Esophagus squamous epithelium (tissue), 5 donors: ENCODE results near the gene VAV3. TPM values are rescaled to one million over a fixed set of nuclear protein-coding genes. Genes with fewer than 3 reads are reported as not detected.

Experiments
- DNase-seq: peaks from one replicate; lab custom pipeline; 2025; lab: John Stamatoyannopoulos, UW
- H3K27ac ChIP-seq, 4 donors: fragments of 200-600 bp; sonication (generic); one replicate each; pipeline ENCODE4 v1.5.1; 2016 to 2019; ENCODE audit warnings: mild to moderate bottlenecking in 1 of 4
- H3K27me3 ChIP-seq, 4 donors: fragments of 200-600 bp; sonication (generic); 1 replicate in 3 of 4; 2 replicates in 1 of 4; pipeline versions ENCODE4 v1.5.1 to v1.6.0; 2017 to 2021; ENCODE audit warnings: antibody characterized with exemption in 1 of 4
- H3K36me3 ChIP-seq, 3 donors: fragments of 200-600 bp; sonication (generic); one replicate each; pipeline ENCODE4 v1.5.1; 2016 to 2019
- H3K4me1 ChIP-seq, 3 donors: fragments of 200-600 bp; sonication (generic); one replicate each; pipeline ENCODE4 v1.5.1; 2017 to 2019
- H3K4me3 ChIP-seq, 4 donors: fragments of 200-600 bp; sonication (generic); 1 replicate in 3 of 4; 2 replicates in 1 of 4; pipeline ENCODE4 v1.5.1; 2016 to 2019; ENCODE audit warnings: mild to moderate bottlenecking in 2 of 4, moderate library complexity in 1 of 4
- H3K9me3 ChIP-seq, 3 donors: fragments of 200-600 bp; sonication (generic); one replicate each; pipeline ENCODE4 v1.5.1; 2016 to 2019
- CTCF ChIP-seq, 6 experiments: fragments of 450-650 bp in 4 of 6; fragments of 200-600 bp in 2 of 6; sonication (generic) in 2 of 6; IDR thresholded peaks; one replicate each; pipeline ENCODE4 v1.5.1; 2016 to 2019; ENCODE audit warnings: antibody characterized with exemption in 6 of 6, mild to moderate bottlenecking in 4 of 6, moderate library complexity in 4 of 6
- POLR2A ChIP-seq, 4 donors: fragments of 450-650 bp; IDR thresholded peaks; one replicate each; pipeline ENCODE4 v1.6.1; 2017; ENCODE audit warnings: antibody characterized with exemption in 4 of 4, mild to moderate bottlenecking in 4 of 4, moderate library complexity in 3 of 4
- WGBS, 2 donors: methylation state at CpG; one replicate each; pipeline ENCODE4 v1.1.5; 2018; 5-methylcytosine and 5-hydroxymethylcytosine counted together
- intact Hi-C: fragments of 100-400 bp; cut with DNase I; formaldehyde crosslinking; loops from one replicate; pipeline ENCODE4 v1.15.0; 2022
- total RNA-seq, 4 donors: library from RNA; depleted of rRNA; stranded (reverse); fragments of >200 nt; gene quantifications; one replicate each; pipeline ENCODE4 v1.1.0, GENCODE V29; 2016
- donor health status: DM: yes; HTN: yes; CAD: no.

VAV3 gene
- total RNA-seq, 4 donors from 2014 or later: 43.4 to 126 (median 76.9) TPM

- TF ChIP-seq POLR2A (IDR thresholded peaks at IDR 0.05) (no peak), CTCF (IDR thresholded peaks at IDR 0.05) (no peak)
- Histone ChIP-seq H3K4me3 (peak overlapping the region in 3 of 4 donors; percentile 51 to 60 (median 53)), H3K4me1 (peaks cover 0 to 69% (median 0%) of the 10 kb centered on the region in 3 donors), H3K36me3 (no peaks in the 10 kb centered on the region), H3K27ac (peak overlapping the region; percentile 66 to 87 (median 76)), H3K9me3 (no peaks in the 10 kb centered on the region), H3K27me3 (no peaks in the 10 kb centered on the region)
- intact Hi-C loops: no loop called here
- WGBS, 2 donors: 42 to 64% methylated on average over 1 of the region's 1 CpG
- DNase-seq: no peak
Measured at GRCh38 chr1:107682467-107682866, 282.5 kb downstream of the VAV3 start.

- Histone ChIP-seq H3K9me3 (no peaks in the 10 kb centered on the region), H3K27me3 (no peaks in the 10 kb centered on the region), H3K4me3 (peak overlapping the region in 1 of 4 donors; percentile 31), H3K4me1 (peaks cover under 1 to 82% (median 4%) of the 10 kb centered on the region in 3 donors), H3K27ac (peak overlapping the region in 3 of 4 donors; percentile 46 to 87 (median 81)), H3K36me3 (peaks cover 0 to 4% (median 0%) of the 10 kb centered on the region in 3 donors)
- 36 to 44% methylated on average over 3 of the region's 3 CpGs for WGBS, 2 donors
- TF ChIP-seq POLR2A (IDR thresholded peaks at IDR 0.05) (no peak), CTCF (IDR thresholded peaks at IDR 0.05) (no peak)
- no peak for DNase-seq
- intact Hi-C loops: no loop called here
Measured at GRCh38 chr1:107681001-107681479, 283.9 kb downstream of the VAV3 start.

GRCh38 chr1:107680579-107680985 is 284.4 kb downstream of the VAV3 start:
- DNase-seq: no peak
- WGBS, 2 donors: 11 to 31% methylated on average over 5 of the region's 5 CpGs
- H3K4me1 ChIP-seq: peaks cover 4 to 87% (median 5%) of the 10 kb centered on the region in 3 donors
- H3K4me3 ChIP-seq: peak overlapping the region in 1 of 4 donors; percentile 31
- no peaks in the 10 kb centered on the region for H3K9me3 ChIP-seq
- peaks cover 0 to 8% (median 0%) of the 10 kb centered on the region in 3 donors for H3K36me3 ChIP-seq
- peak overlapping the region in 3 of 4 donors; percentile 46 to 87 (median 81) for H3K27ac ChIP-seq
- H3K27me3 ChIP-seq: no peaks in the 10 kb centered on the region
- intact Hi-C loops: no loop called here
- no peak for TF ChIP-seq POLR2A (IDR thresholded peaks at IDR 0.05)
- TF ChIP-seq CTCF (IDR thresholded peaks at IDR 0.05): no peak

- peaks cover 0 to 5% (median 0%) of the 10 kb centered on the region in 3 donors for H3K9me3 ChIP-seq
- peaks cover 0 to 19% (median 0%) of the 10 kb centered on the region in 3 donors for H3K36me3 ChIP-seq
- peaks cover 4 to 93% (median 8%) of the 10 kb centered on the region in 3 donors for H3K4me1 ChIP-seq
- intact Hi-C loops: no loop called here
- H3K4me3 ChIP-seq: no peak overlapping the region
- no peak for DNase-seq
- TF ChIP-seq CTCF (IDR thresholded peaks at IDR 0.05): no peak
- TF ChIP-seq POLR2A (IDR thresholded peaks at IDR 0.05): no peak
- H3K27ac ChIP-seq: peak overlapping the region in 3 of 4 donors; percentile 7 to 87 (median 81)
- H3K27me3 ChIP-seq: no peaks in the 10 kb centered on the region
- WGBS, 2 donors: 27 to 57% methylated on average over 2 of the region's 2 CpGs
Measured at GRCh38 chr1:107679411-107679953, 285.5 kb downstream of the VAV3 start.

- intact Hi-C loops: no loop called here
- peaks cover 0 to 5% (median 0%) of the 10 kb centered on the region in 3 donors for H3K9me3 ChIP-seq
- WGBS, 2 donors: 63 to 68% methylated on average over 2 of the region's 2 CpGs
- H3K4me1 ChIP-seq: peaks cover 4 to 95% (median 8%) of the 10 kb centered on the region in 3 donors
- peak overlapping the region in 2 of 4 donors; percentile 81 to 87 for H3K27ac ChIP-seq
- H3K27me3 ChIP-seq: no peaks in the 10 kb centered on the region
- no peak for DNase-seq
- no peak overlapping the region for H3K4me3 ChIP-seq
- no peak for TF ChIP-seq CTCF (IDR thresholded peaks at IDR 0.05)
- no peak for TF ChIP-seq POLR2A (IDR thresholded peaks at IDR 0.05)
- peaks cover 0 to 22% (median 0%) of the 10 kb centered on the region in 3 donors for H3K36me3 ChIP-seq
Measured at GRCh38 chr1:107678993-107679392, 286.0 kb downstream of the VAV3 start.
